ENCODE data around the gene PAWR.
A peak's percentile ranks its signal among the peaks of the same experiment; 100 is the strongest.

DNA sequence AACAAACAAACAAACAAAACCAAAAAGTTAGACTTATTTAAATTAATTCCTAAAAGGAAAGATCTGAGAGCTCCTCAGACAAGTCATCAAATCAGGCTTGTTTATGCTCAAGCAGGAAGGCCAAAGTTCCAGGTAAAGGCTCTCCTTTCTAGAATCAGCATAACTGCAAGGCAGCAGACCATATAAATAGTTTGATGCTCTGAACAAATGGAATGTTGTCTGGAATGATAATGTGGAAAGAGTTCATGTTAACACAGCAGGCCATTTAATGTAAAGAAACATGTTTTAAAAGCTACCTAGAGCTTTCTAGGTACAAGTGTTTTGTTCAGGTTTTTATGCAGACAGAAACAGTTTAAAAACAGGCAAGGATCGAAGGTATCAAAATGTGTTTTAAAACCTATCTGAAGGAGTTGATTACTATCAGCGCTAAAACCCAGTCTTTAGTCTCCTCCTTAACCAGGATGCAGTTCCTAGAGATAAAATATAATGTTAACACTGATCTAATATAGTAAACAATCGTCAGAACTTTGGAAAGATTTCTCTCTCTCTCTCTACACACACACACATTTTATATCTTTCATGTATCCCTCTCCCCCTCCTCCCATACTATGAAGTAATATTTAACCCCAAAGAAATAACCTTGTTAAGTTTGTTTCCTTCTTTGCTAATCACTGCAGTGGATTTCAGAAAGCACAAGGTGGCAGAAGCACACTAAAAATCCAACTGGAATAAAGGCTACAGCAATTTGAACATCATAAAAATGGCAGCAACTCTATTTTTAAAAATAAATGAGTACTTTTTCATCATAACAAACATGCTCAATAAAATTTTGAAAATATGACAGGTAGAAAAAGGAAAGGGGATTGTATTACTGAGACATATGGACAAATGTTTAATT is 135.5 kb downstream of the PAWR start:
- TF ChIP-seq, protein P1, sequence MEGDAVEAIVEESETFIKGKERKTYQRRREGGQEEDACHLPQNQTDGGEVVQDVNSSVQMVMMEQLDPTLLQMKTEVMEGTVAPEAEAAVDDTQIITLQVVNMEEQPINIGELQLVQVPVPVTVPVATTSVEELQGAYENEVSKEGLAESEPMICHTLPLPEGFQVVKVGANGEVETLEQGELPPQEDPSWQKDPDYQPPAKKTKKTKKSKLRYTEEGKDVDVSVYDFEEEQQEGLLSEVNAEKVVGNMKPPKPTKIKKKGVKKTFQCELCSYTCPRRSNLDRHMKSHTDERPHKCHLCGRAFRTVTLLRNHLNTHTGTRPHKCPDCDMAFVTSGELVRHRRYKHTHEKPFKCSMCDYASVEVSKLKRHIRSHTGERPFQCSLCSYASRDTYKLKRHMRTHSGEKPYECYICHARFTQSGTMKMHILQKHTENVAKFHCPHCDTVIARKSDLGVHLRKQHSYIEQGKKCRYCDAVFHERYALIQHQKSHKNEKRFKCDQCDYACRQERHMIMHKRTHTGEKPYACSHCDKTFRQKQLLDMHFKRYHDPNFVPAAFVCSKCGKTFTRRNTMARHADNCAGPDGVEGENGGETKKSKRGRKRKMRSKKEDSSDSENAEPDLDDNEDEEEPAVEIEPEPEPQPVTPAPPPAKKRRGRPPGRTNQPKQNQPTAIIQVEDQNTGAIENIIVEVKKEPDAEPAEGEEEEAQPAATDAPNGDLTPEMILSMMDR (IDR thresholded peaks at IDR 0.05; ENCODE audit: low read depth, low read length, poor library complexity, severe bottlenecking): peak; percentile 28
- no peak for TF ChIP-seq EZH2phosphoT487 (IDR thresholded peaks at IDR 0.05; ENCODE audit: borderline replicate concordance, low read length)

All from DOHH2 (cell line).